ENCODE measurements around the gene ECHS1. TPM values are rescaled to one million over a fixed set of nuclear protein-coding genes. Genes with fewer than 3 reads are reported as not detected.
A peak's percentile ranks its signal among the peaks of the same experiment; 100 is the strongest.

The ECHS1 gene
- total and polyA plus RNA-seq, 10 of the 15 experiments (the other 5 are each of a cell fraction or from before 2014, with no cell fraction given): 32.7 to 164 (median 62.4) TPM

DNA sequence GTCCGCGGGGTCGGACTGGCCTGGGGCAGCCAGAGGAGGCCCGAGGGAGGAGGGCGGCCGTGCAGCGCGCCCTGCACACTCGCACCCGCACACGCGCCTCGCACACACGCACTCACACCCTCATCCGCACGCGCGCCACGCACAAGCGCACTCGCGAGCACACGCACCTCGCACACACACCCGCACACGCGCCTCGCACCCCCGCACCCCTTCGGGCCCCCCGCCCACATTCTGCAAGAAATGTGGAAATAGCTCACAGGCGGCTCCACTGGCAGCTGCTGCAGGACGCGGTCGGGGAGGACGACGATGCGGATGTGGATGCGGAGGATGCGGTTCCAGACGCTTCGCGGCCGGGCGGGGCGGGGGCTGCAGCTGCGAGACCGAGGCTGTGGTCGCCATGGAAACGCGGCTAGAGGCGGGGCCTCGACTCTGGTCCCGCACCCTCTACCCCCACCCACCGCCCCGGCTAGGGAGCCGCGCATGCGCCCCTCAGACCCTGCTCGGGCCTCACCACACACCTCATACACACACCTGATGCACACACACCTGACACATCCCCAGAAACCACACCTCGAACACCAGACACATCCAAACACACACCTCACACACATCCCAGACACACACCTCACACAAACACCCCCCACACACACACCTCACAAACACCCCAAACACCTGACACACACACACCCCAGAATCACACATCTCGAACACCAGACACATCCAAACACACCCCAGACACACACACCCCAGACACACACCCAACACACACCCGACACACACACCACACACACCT is 36.4 kb downstream of the ECHS1 start, which contains the start of gene CALY (continued):
- TF ChIP-seq, protein P1, sequence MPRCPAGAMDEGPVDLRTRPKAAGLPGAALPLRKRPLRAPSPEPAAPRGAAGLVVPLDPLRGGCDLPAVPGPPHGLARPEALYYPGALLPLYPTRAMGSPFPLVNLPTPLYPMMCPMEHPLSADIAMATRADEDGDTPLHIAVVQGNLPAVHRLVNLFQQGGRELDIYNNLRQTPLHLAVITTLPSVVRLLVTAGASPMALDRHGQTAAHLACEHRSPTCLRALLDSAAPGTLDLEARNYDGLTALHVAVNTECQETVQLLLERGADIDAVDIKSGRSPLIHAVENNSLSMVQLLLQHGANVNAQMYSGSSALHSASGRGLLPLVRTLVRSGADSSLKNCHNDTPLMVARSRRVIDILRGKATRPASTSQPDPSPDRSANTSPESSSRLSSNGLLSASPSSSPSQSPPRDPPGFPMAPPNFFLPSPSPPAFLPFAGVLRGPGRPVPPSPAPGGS (IDR thresholded peaks at IDR 0.05; ENCODE audit: borderline replicate concordance, insufficient read depth, low read depth, low read length, poor library complexity, severe bottlenecking): peak; percentile 65
- TF ChIP-seq MYC (IDR thresholded peaks at IDR 0.05; ENCODE audit: insufficient read depth, insufficient read length, insufficient replicate concordance, low read length, severe bottlenecking) (no peak), NBN (IDR thresholded peaks at IDR 0.05) (peak; percentile 43; the same call in 1 of the 2 replicates)

DNA sequence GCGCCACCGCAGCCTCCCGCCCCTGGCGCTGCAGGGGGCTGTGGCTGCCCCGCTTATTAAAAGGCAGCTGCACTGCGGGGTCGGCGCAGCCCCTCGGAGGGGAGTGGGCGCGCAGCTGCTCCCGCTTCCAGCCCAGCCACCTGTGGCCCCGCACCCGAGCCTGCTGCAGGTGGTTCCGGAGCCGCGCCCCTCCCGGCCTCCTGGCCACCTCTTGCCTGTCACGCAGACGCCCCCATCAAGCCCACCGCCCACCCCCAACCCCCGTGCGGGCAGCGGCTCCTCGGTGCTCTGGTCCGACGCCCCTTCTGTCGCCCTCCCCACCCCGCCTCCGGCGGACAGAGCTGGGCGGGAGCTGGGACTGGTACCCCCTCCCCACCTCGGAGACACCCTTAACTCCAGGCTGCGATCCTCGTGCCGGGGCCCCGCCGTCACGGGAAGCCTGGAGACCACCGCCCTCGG is 37.0 kb downstream of the ECHS1 start:
- intact Hi-C loops (cut with micrococcal nuclease; ENCODE audit: unreplicated experiment): no loop called here
- Histone ChIP-seq H4K20me1 (ENCODE audit: control insufficient read depth, insufficient read depth) (no peaks in the 10 kb centered on the region), H3K79me2 (ENCODE audit: control insufficient read depth, insufficient read depth, low read length) (no peaks in the 10 kb centered on the region), H3K4me1 (ENCODE audit: control insufficient read depth, insufficient read depth, low read length) (no peaks in the 10 kb centered on the region), H3K4me2 (ENCODE audit: control insufficient read depth, insufficient read depth) (no peak overlapping the region), H3K36me3 (ENCODE audit: control insufficient read depth in 2 of 2, insufficient read depth in 2 of 2, low read length in 1 of 2) (no peaks in the 10 kb centered on the region), H3K9ac (ENCODE audit: control insufficient read depth, insufficient read depth, low read length) (no peak overlapping the region), H2AFZ (ENCODE audit: control insufficient read depth, low read depth, low read length) (no peak overlapping the region), H3K27ac (ENCODE audit: control insufficient read depth, insufficient read depth) (no peak overlapping the region), H3K4me3 (no peak overlapping the region), H3K27me3 (replicated peaks in 1 of 2; ENCODE audit: control insufficient read depth in 2 of 2, insufficient read depth in 2 of 2, low read length in 1 of 2) (peaks cover 5 to 12% of the 10 kb centered on the region in 2 experiments), H3K9me3 (replicated peaks; ENCODE audit: control insufficient read depth, insufficient read depth, low read length) (no peaks in the 10 kb centered on the region; the same call in 2 of the 3 replicates)
- BruUV-seq (replicated peaks): no TSS peak
- ATAC-seq: peak; percentile 23; the same call in 2 of the 3 replicates
- ChIA-PET POLR2A (no interaction called here), RAD21 (ENCODE audit: unreplicated experiment) (no interaction called here), SMC1A (ENCODE audit: uncharacterized antibody, unreplicated experiment) (no interaction called here), CTCF (no interaction called here)
- DNase-seq (ENCODE audit: low read depth, low spot score): no peak
- 44% methylated on average over 27 of the region's 41 CpGs for WGBS (ENCODE audit: insufficient coverage, insufficient replicate concordance, low lambda C conversion rate, missing lambda C conversion rate)
- in situ Hi-C loops (cut with MboI): no loop called here
- TF ChIP-seq, protein P2, sequence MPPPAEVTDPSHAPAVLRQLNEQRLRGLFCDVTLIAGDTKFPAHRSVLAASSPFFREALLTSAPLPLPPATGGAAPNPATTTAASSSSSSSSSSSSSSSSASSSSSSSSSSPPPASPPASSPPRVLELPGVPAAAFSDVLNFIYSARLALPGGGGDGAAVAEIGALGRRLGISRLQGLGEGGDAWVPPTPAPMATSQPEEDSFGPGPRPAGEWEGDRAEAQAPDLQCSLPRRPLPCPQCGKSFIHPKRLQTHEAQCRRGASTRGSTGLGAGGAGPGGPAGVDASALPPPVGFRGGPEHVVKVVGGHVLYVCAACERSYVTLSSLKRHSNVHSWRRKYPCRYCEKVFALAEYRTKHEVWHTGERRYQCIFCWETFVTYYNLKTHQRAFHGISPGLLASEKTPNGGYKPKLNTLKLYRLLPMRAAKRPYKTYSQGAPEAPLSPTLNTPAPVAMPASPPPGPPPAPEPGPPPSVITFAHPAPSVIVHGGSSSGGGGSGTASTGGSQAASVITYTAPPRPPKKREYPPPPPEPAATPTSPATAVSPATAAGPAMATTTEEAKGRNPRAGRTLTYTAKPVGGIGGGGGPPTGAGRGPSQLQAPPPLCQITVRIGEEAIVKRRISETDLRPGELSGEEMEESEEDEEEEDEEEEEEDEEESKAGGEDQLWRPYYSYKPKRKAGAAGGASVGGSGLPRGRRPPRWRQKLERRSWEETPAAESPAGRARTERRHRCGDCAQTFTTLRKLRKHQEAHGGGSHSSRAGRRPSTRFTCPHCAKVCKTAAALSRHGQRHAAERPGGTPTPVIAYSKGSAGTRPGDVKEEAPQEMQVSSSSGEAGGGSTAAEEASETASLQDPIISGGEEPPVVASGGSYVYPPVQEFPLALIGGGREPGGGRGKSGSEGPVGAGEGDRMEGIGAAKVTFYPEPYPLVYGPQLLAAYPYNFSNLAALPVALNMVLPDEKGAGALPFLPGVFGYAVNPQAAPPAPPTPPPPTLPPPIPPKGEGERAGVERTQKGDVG (CRISPR knock-in tag; IDR thresholded peaks at IDR 0.05): no peak
- TF ChIP-seq DPF2 (IDR thresholded peaks at IDR 0.05): 0 out of 2 replicates have a peak, but pooled peaks have one; percentile 16
- FAIRE-seq: no peak

Data from GM12878 (cell line).